BJ (cell line): ENCODE data around the gene TTBK1. TPM values are rescaled to one million over a fixed set of nuclear protein-coding genes. Genes with fewer than 3 reads are reported as not detected.

Experiments used
- CTCF ChIA-PET: fragments of 350-600 bp; formaldehyde crosslinking; extraction: SDS; loops from one replicate; lab custom pipeline; 2021; ENCODE audit warnings: antibody characterized with exemption, inconsistent platforms; lab: Yijun Ruan, JAX
- POLR2A ChIA-PET: fragments of 300-600 bp; sonication (Branson Sonifier 250); formaldehyde crosslinking; extraction: SDS; loops from one replicate; lab custom pipeline; 2021; ENCODE audit warnings: antibody characterized with exemption; lab: Charles Lee
- DNase-seq: peaks from one replicate; pipeline ENCODE4 v3.0.0-alpha.2; 2011; ENCODE audit warnings: low read depth
- H3K27me3 ChIP-seq: 2 replicates; pipeline ENCODE4 v1.6.0; 2011; ENCODE audit warnings: low read length; ENCODE audit not compliant: control insufficient read depth, insufficient read depth
- H3K36me3 ChIP-seq: 2 replicates; pipeline ENCODE4 v1.5.1; 2011; ENCODE audit warnings: low read length; ENCODE audit not compliant: control insufficient read depth, insufficient read depth
- H3K4me3 ChIP-seq: 2 replicates; pipeline ENCODE4 v1.5.1; 2011; ENCODE audit warnings: low read depth, mild to moderate bottlenecking, control low read depth, low read length
- polyA minus RNA-seq: library from RNA; depleted of rRNA, polyadenylated mRNA; stranded (reverse); fragments of >200 nt; gene quantifications from 2 replicates; pipeline ENCODE4 v1.2.3, GENCODE V29; 2011; rRNA and poly(A)+ RNA removed
- polyA plus RNA-seq: library from polyadenylated mRNA; depleted of rRNA; stranded (reverse); fragments of >200 nt; gene quantifications from 2 replicates; pipeline ENCODE4 v1.2.3, GENCODE V29; 2011; rRNA removed
- TF ChIP-seq, protein P1 (sequence below): IDR thresholded peaks from 2 replicates; pipeline ENCODE4 v1.5.1; 2011; ENCODE audit warnings: low read depth, mild to moderate bottlenecking, control low read depth, inconsistent platforms, low read length, moderate library complexity; ENCODE audit not compliant: insufficient read depth

TTBK1 gene
- polyA plus RNA-seq (0.01 TPM in 1 of 2 replicates, not detected in the other), polyA minus RNA-seq (not detected in 2 replicates)

DNA sequence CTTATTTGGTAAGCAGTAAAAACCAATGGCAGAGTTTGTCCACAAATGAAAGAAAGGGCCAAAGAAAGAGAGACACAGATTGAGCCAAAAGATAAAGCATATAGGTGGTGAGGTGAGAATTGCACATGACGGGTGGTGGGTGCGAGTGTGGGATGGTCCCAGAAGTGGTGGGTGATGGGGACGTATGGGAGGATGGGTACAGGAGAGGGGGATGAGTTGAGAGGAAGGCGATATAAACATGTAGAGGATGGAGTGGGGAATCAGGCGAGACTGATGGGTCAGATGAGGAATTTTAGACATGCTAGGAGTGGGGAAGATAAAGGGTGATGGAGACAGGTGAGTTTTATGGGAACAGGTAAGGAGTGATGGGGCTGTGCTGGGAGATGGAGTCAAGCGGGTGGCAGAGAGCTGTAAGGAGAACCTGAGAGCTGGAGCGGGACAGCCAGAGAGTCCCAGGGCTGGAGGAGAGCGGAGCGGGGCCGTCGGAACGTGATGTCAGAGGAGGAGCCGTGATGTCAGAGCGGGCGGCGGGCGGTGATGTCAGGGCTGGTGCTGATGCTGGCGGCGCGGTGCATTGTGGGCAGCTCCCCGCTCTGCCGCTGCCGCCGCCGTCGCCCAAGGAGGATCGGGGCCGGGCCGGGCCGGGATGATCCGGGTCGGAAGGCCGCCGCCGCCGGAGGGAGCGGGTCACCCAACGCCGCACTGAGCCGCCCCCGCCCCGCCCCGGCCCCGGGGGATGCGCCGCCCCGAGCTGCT is at the start of gene TTBK1:
Gene TTBK1, plus strand, starts transcription at position 574 of the 756 bp plus-strand sequence. CDS start 3,180 bp downstream, outside the sequence.
- TF ChIP-seq, protein P1, sequence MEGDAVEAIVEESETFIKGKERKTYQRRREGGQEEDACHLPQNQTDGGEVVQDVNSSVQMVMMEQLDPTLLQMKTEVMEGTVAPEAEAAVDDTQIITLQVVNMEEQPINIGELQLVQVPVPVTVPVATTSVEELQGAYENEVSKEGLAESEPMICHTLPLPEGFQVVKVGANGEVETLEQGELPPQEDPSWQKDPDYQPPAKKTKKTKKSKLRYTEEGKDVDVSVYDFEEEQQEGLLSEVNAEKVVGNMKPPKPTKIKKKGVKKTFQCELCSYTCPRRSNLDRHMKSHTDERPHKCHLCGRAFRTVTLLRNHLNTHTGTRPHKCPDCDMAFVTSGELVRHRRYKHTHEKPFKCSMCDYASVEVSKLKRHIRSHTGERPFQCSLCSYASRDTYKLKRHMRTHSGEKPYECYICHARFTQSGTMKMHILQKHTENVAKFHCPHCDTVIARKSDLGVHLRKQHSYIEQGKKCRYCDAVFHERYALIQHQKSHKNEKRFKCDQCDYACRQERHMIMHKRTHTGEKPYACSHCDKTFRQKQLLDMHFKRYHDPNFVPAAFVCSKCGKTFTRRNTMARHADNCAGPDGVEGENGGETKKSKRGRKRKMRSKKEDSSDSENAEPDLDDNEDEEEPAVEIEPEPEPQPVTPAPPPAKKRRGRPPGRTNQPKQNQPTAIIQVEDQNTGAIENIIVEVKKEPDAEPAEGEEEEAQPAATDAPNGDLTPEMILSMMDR: no peak
- H3K4me3 ChIP-seq: no peak within 1 kb of the TSS
- DNase-seq: no peak
- H3K27me3 ChIP-seq: peaks cover 52% of the 10 kb centered on the region
- CTCF ChIA-PET: interaction anchor here (1.6 kb wide), 1 partner anchor 14 kb away, joined by 9 read pairs; the partner anchor contains the start of gene DNPH1
- POLR2A ChIA-PET: no interaction called here
- H3K36me3 ChIP-seq: no peaks in the 10 kb centered on the region

DNA sequence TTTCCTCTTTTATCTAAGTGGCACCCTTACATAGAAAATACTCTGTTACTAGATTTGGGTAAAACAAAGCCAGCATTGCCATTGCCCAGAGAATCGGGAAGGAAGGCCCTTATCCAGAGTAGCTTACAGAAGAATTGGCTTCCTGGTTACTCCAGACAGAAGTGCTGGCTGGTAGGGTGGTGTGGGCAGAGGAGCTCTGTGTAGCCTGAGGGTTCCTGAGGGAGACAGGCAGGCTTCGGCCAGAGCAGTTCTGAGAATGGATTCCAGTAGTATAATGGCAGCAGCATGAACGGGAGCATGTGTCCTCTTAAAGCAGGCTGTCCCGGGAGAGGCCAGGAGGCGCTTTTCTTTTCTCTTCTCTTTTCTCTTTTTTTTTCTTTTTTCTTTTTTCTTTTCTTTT is 49.4 kb upstream of the TTBK1 start:
- ChIA-PET POLR2A (no interaction called here), CTCF (no interaction called here)
- TF ChIP-seq, protein P1: no peak
- Histone ChIP-seq H3K36me3 (peaks cover 7% of the 10 kb centered on the region), H3K4me3 (no peak overlapping the region), H3K27me3 (no peaks in the 10 kb centered on the region)
- DNase-seq: no peak

DNA sequence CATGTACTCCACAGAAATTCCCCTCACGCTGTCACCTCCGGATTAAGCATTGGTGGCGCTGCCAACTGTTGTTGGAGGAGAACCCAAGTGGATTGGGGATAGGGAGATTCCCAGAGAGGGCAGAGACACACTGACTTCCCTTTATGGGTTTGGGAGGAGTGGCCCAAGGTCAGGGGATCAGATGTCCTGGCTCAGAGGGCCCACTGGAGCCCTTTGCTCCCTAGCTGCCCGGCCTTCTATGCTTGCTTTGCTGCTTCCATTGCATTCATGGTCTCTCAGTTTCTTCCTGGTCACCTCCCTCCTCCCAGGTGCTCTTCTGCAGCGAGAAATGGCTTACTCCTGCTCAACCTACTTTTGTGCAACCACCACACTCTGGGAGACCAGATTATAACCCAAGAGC is 46.9 kb upstream of the TTBK1 start:
- Histone ChIP-seq H3K27me3 (no peaks in the 10 kb centered on the region), H3K4me3 (no peak overlapping the region), H3K36me3 (peaks cover 13% of the 10 kb centered on the region)
- ChIA-PET CTCF (interaction anchor here (0.6 kb wide), 1 partner anchor 110 kb away, joined by 3 read pairs; no protein-coding TSS in a partner anchor), POLR2A (no interaction called here)
- TF ChIP-seq, protein P1: no peak
- DNase-seq: no peak

DNA sequence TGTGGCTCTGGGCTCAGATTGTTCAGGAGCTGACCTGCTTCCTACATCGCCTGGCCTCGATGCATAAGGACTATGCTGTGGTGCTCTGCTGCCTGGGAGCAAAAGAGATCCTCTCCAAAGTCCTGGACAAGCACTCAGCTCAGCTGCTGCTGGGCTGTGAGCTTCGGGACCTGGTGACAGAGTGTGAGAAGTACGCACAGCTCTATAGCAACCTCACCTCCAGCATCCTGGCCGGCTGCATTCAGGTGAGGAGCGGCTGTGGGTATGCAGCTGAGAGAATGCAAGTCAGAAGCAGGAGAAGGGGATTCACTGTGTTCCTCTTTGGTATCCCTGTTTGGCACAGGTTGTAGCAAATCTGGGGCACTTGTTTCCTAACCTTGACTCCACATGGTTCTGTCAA is 43.4 kb upstream of the TTBK1 start:
- ChIA-PET CTCF (interaction anchor here (1.0 to 1.7 kb wide), 2 partner anchors 13 to 29 kb away, joined by 4 read pairs; partner anchors contain the start of gene DNPH1), POLR2A (no interaction called here)
- no peak for DNase-seq
- TF ChIP-seq, protein P1: no peak
- H3K27me3 ChIP-seq: no peaks in the 10 kb centered on the region
- H3K4me3 ChIP-seq: no peak overlapping the region
- peaks cover 24% of the 10 kb centered on the region for H3K36me3 ChIP-seq

DNA sequence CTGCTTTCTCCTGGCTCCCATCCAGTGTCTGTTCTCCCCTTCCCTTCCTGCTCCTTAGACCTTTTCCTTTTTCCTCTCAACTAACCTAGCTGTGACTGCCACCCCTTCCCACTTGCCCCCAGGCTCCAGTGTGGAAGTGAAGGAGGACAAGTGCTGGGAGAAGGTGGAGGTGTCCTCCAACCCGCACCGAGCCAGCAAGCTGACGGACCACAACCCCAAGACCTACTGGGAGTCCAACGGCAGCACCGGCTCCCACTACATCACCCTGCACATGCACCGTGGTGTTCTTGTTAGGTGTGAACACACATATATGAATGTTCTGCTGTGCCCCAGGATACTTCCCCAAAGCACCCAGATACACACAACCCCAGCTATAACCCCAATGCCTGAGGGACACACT is 42.7 kb upstream of the TTBK1 start:
- no peak for DNase-seq
- H3K36me3 ChIP-seq: peaks cover 23% of the 10 kb centered on the region
- TF ChIP-seq, protein P1: no peak
- CTCF ChIA-PET: interaction anchor here (0.7 to 1.7 kb wide), 2 partner anchors 13 to 29 kb away, joined by 3 to 4 read pairs; no protein-coding TSS in a partner anchor
- no peaks in the 10 kb centered on the region for H3K27me3 ChIP-seq
- POLR2A ChIA-PET: no interaction called here
- H3K4me3 ChIP-seq: no peak overlapping the region
